CD4-positive, alpha-beta T cell treated with Interferon gamma for 1 hour (primary cell): ENCODE data around the gene GGCX.
A peak's percentile ranks its signal among the peaks of the same experiment; 100 is the strongest.

Source experiments
- DNase-seq: peaks from one replicate; pipeline ENCODE4 v3.0.0-alpha.2; 2020

Gene GGCX

GRCh38 chr2:85539361-85540132 lies 21.7 kb downstream of the GGCX start:
- DNase-seq = peak; percentile 73

GRCh38 chr2:85538507-85539360 lies 22.6 kb downstream of the GGCX start, which contains the start of gene MAT2A:
Gene MAT2A (plus strand): TSS chr2:85539168. CDS start chr2:85539288, 120 bp downstream.
- peak; percentile 88 for DNase-seq

GRCh38 chr2:85537600-85538506 lies 23.4 kb downstream of the GGCX start:
- no peak for DNase-seq

- DNase-seq = no peak
Measured at GRCh38 chr2:85536479-85536878, 24.8 kb downstream of the GGCX start.

- DNase-seq = no peak
Measured at GRCh38 chr2:85534881-85535280, 26.4 kb downstream of the GGCX start.

GRCh38 chr2:85534099-85534498 lies 27.2 kb downstream of the GGCX start:
- no peak for DNase-seq

GRCh38 chr2:85531589-85531988 lies 29.7 kb downstream of the GGCX start:
- no peak for DNase-seq

GRCh38 chr2:85529809-85530208 lies 31.5 kb downstream of the GGCX start:
- DNase-seq = no peak

GRCh38 chr2:85528355-85528754 lies 32.9 kb downstream of the GGCX start:
- DNase-seq = no peak

GRCh38 chr2:85527787-85528186 lies 33.5 kb downstream of the GGCX start:
- no peak for DNase-seq

GRCh38 chr2:85525567-85525966 lies 35.7 kb downstream of the GGCX start:
- DNase-seq = no peak

GRCh38 chr2:85525029-85525428 lies 36.3 kb downstream of the GGCX start:
- DNase-seq = no peak

- DNase-seq = no peak
Measured at GRCh38 chr2:85524336-85524908, 36.9 kb downstream of the GGCX start.

- no peak for DNase-seq
Measured at GRCh38 chr2:85523903-85524335, 37.4 kb downstream of the GGCX start.

- DNase-seq = no peak
Measured at GRCh38 chr2:85523062-85523902, 38.0 kb downstream of the GGCX start.

GRCh38 chr2:85522090-85522647 lies 39.1 kb downstream of the GGCX start:
- DNase-seq = no peak

- DNase-seq = no peak
Measured at GRCh38 chr2:85516653-85517389, 44.5 kb downstream of the GGCX start.

GRCh38 chr2:85514323-85514722 lies 47.0 kb downstream of the GGCX start:
- DNase-seq = no peak

GRCh38 chr2:85511008-85511811 lies 50.1 kb downstream of the GGCX start:
- no peak for DNase-seq

GRCh38 chr2:85506768-85507181 lies 54.5 kb downstream of the GGCX start:
- DNase-seq = no peak
